Measurements from ENCODE around the gene DNAJB9.

DNA sequence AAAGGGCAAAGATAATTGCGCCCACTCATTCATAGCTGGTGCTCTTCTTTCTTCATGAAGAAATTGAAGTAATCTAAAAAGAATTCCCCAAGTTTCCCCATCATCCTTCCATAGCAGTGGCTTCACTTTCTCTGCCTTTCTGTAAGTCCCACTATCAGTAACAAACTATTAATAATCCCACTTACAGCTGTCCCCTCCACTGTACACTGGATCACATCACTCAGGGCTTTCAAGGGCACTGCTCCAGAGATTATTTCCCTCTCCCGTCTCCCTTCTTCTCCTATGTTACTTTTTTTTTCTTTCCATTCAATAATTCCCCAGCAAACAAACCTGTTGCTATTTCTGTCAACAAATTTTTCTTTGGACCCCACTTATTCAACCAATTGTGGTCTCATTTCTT, 16.2 kb downstream of the DNAJB9 start:
- TF ChIP-seq, protein P1, sequence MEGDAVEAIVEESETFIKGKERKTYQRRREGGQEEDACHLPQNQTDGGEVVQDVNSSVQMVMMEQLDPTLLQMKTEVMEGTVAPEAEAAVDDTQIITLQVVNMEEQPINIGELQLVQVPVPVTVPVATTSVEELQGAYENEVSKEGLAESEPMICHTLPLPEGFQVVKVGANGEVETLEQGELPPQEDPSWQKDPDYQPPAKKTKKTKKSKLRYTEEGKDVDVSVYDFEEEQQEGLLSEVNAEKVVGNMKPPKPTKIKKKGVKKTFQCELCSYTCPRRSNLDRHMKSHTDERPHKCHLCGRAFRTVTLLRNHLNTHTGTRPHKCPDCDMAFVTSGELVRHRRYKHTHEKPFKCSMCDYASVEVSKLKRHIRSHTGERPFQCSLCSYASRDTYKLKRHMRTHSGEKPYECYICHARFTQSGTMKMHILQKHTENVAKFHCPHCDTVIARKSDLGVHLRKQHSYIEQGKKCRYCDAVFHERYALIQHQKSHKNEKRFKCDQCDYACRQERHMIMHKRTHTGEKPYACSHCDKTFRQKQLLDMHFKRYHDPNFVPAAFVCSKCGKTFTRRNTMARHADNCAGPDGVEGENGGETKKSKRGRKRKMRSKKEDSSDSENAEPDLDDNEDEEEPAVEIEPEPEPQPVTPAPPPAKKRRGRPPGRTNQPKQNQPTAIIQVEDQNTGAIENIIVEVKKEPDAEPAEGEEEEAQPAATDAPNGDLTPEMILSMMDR (IDR thresholded peaks at IDR 0.05; ENCODE audit: borderline replicate concordance, extremely low read depth, low read length, poor library complexity, severe bottlenecking), result no peak
- TF ChIP-seq EZH2 (IDR thresholded peaks at IDR 0.05; ENCODE audit: borderline replicate concordance, low read depth, low read length, severe bottlenecking), result no peak
